ENCODE results near the gene SNAI3. TPM values are rescaled to one million over a fixed set of nuclear protein-coding genes. Genes with fewer than 3 reads are reported as not detected.

The SNAI3 gene
- total RNA-seq, 2 donors from 2014 or later = 0.77 to 2.1 TPM

DNA sequence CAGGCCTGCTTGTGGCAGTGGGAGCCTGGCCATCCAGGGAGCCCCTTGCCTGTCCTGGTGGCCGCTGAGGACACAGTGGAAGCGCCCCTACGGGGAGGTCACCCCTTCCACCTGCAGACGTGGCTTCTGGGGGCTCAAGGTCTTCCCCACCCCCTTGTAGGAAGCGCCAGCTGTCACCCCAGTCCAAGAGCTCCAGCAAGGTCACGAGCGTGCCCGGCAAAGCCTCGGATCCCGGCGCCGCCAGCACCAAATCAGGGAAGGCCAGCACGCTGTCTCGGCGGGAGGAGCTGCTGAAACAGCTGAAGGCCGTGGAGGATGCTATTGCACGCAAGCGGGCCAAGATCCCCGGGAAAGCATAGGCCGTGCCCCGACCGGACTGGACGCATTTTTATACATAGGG is 55.4 kb downstream of the SNAI3 start:
- H3K9me3 ChIP-seq (ENCODE audit: control insufficient read depth, low read length) = no peaks in the 10 kb centered on the region
- WGBS, 2 experiments (ENCODE audit: insufficient coverage in 1 of 2, insufficient read length in 1 of 2) = 94 to 96% methylated on average over 22 to 23 of the region's 23 CpGs
- H3K27ac ChIP-seq (ENCODE audit: low read depth, low read length) = no peak overlapping the region
- Mint-ChIP-seq H3K27me3 (ENCODE audit: insufficient read depth) (peaks cover 5% of the 10 kb centered on the region), H3K4me3 (no peak overlapping the region), H3K4me1 (no peaks in the 10 kb centered on the region), H3K9me3 (no peaks in the 10 kb centered on the region), H3K36me3 (ENCODE audit: low read depth) (peaks cover 46% of the 10 kb centered on the region), H3K27ac (no peak overlapping the region)
- H3K27me3 ChIP-seq (ENCODE audit: control insufficient read depth, insufficient read depth, low read length, poor library complexity, severe bottlenecking) = peaks cover 12% of the 10 kb centered on the region
- DNase-seq = no peak
- peaks cover 43% of the 10 kb centered on the region for H3K36me3 ChIP-seq (ENCODE audit: control insufficient read depth, insufficient read depth, low read length)
- no peak overlapping the region for H3K9ac ChIP-seq (ENCODE audit: extremely low read depth, low read length, poor library complexity, severe bottlenecking)
- H3K4me1 ChIP-seq (ENCODE audit: control insufficient read depth, insufficient read depth, low read length) = no peaks in the 10 kb centered on the region
- H3K4me3 ChIP-seq (ENCODE audit: low read length) = no peak overlapping the region
- TF ChIP-seq, protein P1, sequence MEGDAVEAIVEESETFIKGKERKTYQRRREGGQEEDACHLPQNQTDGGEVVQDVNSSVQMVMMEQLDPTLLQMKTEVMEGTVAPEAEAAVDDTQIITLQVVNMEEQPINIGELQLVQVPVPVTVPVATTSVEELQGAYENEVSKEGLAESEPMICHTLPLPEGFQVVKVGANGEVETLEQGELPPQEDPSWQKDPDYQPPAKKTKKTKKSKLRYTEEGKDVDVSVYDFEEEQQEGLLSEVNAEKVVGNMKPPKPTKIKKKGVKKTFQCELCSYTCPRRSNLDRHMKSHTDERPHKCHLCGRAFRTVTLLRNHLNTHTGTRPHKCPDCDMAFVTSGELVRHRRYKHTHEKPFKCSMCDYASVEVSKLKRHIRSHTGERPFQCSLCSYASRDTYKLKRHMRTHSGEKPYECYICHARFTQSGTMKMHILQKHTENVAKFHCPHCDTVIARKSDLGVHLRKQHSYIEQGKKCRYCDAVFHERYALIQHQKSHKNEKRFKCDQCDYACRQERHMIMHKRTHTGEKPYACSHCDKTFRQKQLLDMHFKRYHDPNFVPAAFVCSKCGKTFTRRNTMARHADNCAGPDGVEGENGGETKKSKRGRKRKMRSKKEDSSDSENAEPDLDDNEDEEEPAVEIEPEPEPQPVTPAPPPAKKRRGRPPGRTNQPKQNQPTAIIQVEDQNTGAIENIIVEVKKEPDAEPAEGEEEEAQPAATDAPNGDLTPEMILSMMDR (conservative IDR thresholded peaks at IDR 0.05) = no peak

DNA sequence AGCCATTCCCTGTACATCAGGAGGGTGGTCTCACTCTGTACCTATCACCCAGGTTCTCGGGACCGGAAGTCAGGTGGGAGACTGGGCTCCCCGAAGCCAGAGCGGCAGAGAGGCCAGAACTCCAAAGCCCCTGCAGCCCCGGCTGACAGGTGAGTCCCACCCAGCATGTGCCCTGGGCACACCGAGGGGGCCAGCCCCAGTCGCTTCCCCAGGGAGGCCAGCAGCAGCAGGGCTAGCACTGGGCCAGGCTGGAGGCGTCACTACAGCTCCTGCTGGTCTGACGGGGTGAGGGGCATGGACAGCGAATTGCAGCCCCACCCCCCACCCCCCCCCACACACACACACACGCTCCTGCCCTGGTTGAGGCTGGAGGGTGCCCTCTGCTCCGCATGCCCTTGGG is 55.9 kb downstream of the SNAI3 start:
- Mint-ChIP-seq H3K9me3 (no peaks in the 10 kb centered on the region), H3K4me3 (no peak overlapping the region), H3K36me3 (ENCODE audit: low read depth) (peaks cover 48% of the 10 kb centered on the region), H3K4me1 (no peaks in the 10 kb centered on the region), H3K27ac (no peak overlapping the region), H3K27me3 (ENCODE audit: insufficient read depth) (peaks cover 3% of the 10 kb centered on the region)
- no peaks in the 10 kb centered on the region for H3K9me3 ChIP-seq (ENCODE audit: control insufficient read depth, low read length)
- no peak for DNase-seq
- H3K27ac ChIP-seq (ENCODE audit: low read depth, low read length) = no peak overlapping the region
- TF ChIP-seq, protein P1 (conservative IDR thresholded peaks at IDR 0.05) = no peak
- peaks cover 46% of the 10 kb centered on the region for H3K36me3 ChIP-seq (ENCODE audit: control insufficient read depth, insufficient read depth, low read length)
- H3K4me1 ChIP-seq (ENCODE audit: control insufficient read depth, insufficient read depth, low read length) = peaks cover under 1% of the 10 kb centered on the region
- WGBS, 2 experiments (ENCODE audit: insufficient coverage in 1 of 2, insufficient read length in 1 of 2) = 96 to 100% methylated on average over 1 to 8 of the region's 12 CpGs
- peaks cover 7% of the 10 kb centered on the region for H3K27me3 ChIP-seq (ENCODE audit: control insufficient read depth, insufficient read depth, low read length, poor library complexity, severe bottlenecking)
- no peak overlapping the region for H3K9ac ChIP-seq (ENCODE audit: extremely low read depth, low read length, poor library complexity, severe bottlenecking)
- H3K4me3 ChIP-seq (ENCODE audit: low read length) = no peak overlapping the region

DNA sequence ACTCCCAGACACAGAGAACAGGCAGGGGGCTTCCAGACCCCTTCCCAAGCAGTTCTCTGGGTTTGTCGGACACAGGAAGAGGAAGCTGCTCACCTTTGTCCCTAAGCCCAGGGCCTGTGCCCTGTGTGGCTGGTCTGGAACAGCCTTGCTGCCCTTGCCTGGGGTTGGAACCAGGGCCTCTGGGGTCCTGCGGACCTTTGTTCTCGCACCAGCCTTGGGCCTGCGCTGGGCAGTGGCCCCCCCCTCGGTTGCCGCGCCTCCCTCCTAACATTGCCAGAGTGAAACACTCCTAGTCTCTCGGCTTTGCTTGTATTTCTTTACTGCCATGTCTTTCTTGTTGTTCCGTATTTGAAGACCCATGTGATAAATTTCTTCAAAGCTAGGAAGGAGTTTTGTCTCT is 56.5 kb downstream of the SNAI3 start:
- H3K36me3 Mint-ChIP-seq (ENCODE audit: low read depth) = peaks cover 50% of the 10 kb centered on the region

More for the DNA sequence above, 56.5 kb downstream of the SNAI3 start:
- no peak for DNase-seq
- no peak overlapping the region for H3K9ac ChIP-seq (ENCODE audit: extremely low read depth, low read length, poor library complexity, severe bottlenecking)
- Mint-ChIP-seq H3K9me3 (no peaks in the 10 kb centered on the region), H3K4me1 (no peaks in the 10 kb centered on the region), H3K27me3 (ENCODE audit: insufficient read depth) (no peaks in the 10 kb centered on the region), H3K4me3 (no peak overlapping the region), H3K27ac (no peak overlapping the region)
- no peaks in the 10 kb centered on the region for H3K9me3 ChIP-seq (ENCODE audit: control insufficient read depth, low read length)
- 85 to 89% methylated on average over 9 of the region's 9 CpGs for WGBS, 2 experiments (ENCODE audit: insufficient coverage in 1 of 2, insufficient read length in 1 of 2)
- H3K4me1 ChIP-seq (ENCODE audit: control insufficient read depth, insufficient read depth, low read length) = peaks cover 6% of the 10 kb centered on the region
- no peak overlapping the region for H3K27ac ChIP-seq (ENCODE audit: low read depth, low read length)
- peaks cover 51% of the 10 kb centered on the region for H3K36me3 ChIP-seq (ENCODE audit: control insufficient read depth, insufficient read depth, low read length)
- no peak overlapping the region for H3K4me3 ChIP-seq (ENCODE audit: low read length)
- H3K27me3 ChIP-seq (ENCODE audit: control insufficient read depth, insufficient read depth, low read length, poor library complexity, severe bottlenecking) = peaks cover under 1% of the 10 kb centered on the region
- TF ChIP-seq, protein P1 (conservative IDR thresholded peaks at IDR 0.05) = no peak
